ENCODE results near the gene RGS9.

- no peak for TF ChIP-seq CTCF (conservative IDR thresholded peaks at IDR 0.05; ENCODE audit: low read length)
- TF ChIP-seq EZH2phosphoT487 (IDR thresholded peaks at IDR 0.05; ENCODE audit: borderline replicate concordance, low read depth, low read length) = no peak
Measured at GRCh38 chr17:65145743-65146142, 8.6 kb downstream of the RGS9 start.

Measured in OCI-LY7 (cell line).